GM08714 (cell line): ENCODE measurements around the gene SPTBN1.

Source experiments
- H3K4me3 ChIP-seq: fragments of 200-500 bp; sonication (Bioruptor generic); 2 replicates; pipeline ENCODE4 v1.5.1; 2014; ENCODE audit warnings: mild to moderate bottlenecking, low read length, inconsistent platforms
- ZNF274 ChIP-seq: IDR thresholded peaks from 2 replicates; pipeline ENCODE4 v1.6.1; 2012; ENCODE audit warnings: mild to moderate bottlenecking, low read depth, low read length

The SPTBN1 gene

GRCh38 chr2:54428108-54428831 is 27.9 kb upstream of the SPTBN1 start:
- no peak for TF ChIP-seq ZNF274

GRCh38 chr2:54429054-54429453 is 27.1 kb upstream of the SPTBN1 start:
- no peak overlapping the region for H3K4me3 ChIP-seq
- no peak for TF ChIP-seq ZNF274

More at GRCh38 chr2:54428108-54428831, 27.9 kb upstream of the SPTBN1 start:
- H3K4me3 ChIP-seq: no peak overlapping the region

GRCh38 chr2:54429811-54430551 is 26.1 kb upstream of the SPTBN1 start:
- TF ChIP-seq ZNF274: no peak
- no peak overlapping the region for H3K4me3 ChIP-seq

- no peak for TF ChIP-seq ZNF274
Measured at GRCh38 chr2:54430649-54431048, 25.5 kb upstream of the SPTBN1 start.

GRCh38 chr2:54432251-54433015 is 23.7 kb upstream of the SPTBN1 start:
- TF ChIP-seq ZNF274: no peak
- H3K4me3 ChIP-seq: no peak overlapping the region

More at GRCh38 chr2:54430649-54431048, 25.5 kb upstream of the SPTBN1 start:
- H3K4me3 ChIP-seq: no peak overlapping the region

- no peak overlapping the region for H3K4me3 ChIP-seq
- TF ChIP-seq ZNF274: no peak
Measured at GRCh38 chr2:54434229-54434628, 21.9 kb upstream of the SPTBN1 start.

GRCh38 chr2:54434711-54435110 is 21.4 kb upstream of the SPTBN1 start:
- no peak for TF ChIP-seq ZNF274
- no peak overlapping the region for H3K4me3 ChIP-seq

- H3K4me3 ChIP-seq: no peak overlapping the region
- TF ChIP-seq ZNF274: no peak
Measured at GRCh38 chr2:54435325-54436226, 20.6 kb upstream of the SPTBN1 start.

GRCh38 chr2:54437588-54437987 is 18.5 kb upstream of the SPTBN1 start:
- H3K4me3 ChIP-seq: no peak overlapping the region
- no peak for TF ChIP-seq ZNF274

GRCh38 chr2:54438271-54438670 is 17.9 kb upstream of the SPTBN1 start:
- no peak overlapping the region for H3K4me3 ChIP-seq

GRCh38 chr2:54439582-54439981 is 16.5 kb upstream of the SPTBN1 start:
- no peak for TF ChIP-seq ZNF274
- H3K4me3 ChIP-seq: no peak overlapping the region

More at GRCh38 chr2:54438271-54438670, 17.9 kb upstream of the SPTBN1 start:
- no peak for TF ChIP-seq ZNF274

- TF ChIP-seq ZNF274: no peak
- H3K4me3 ChIP-seq: no peak overlapping the region
Measured at GRCh38 chr2:54440050-54440449, 16.1 kb upstream of the SPTBN1 start.

- no peak overlapping the region for H3K4me3 ChIP-seq
- TF ChIP-seq ZNF274: no peak
Measured at GRCh38 chr2:54444503-54444902, 11.6 kb upstream of the SPTBN1 start.
